Liver (tissue), 9 donors: ENCODE measurements around the gene PIP4K2B. TPM values are rescaled to one million over a fixed set of nuclear protein-coding genes. Genes with fewer than 3 reads are reported as not detected.

Experiments used
- DNase-seq: peaks from one replicate; pipeline ENCODE4 v3.0.0-alpha.2; 2017; ENCODE audit warnings: low spot score
- H3K27ac ChIP-seq, 2 donors: one replicate each; pipeline ENCODE4 v1.7.0; 2013; ENCODE audit warnings: inconsistent platforms in 2 of 2, low read length in 2 of 2, control low read depth in 1 of 2, low read depth in 1 of 2, mild to moderate bottlenecking in 1 of 2
- H3K27me3 ChIP-seq, 4 donors: one replicate each; pipeline versions ENCODE4 v1.6.1 to v1.7.0; 2013; ENCODE audit warnings: low read length in 3 of 4, inconsistent platforms in 1 of 4, mild to moderate bottlenecking in 1 of 4, moderate library complexity in 1 of 4; ENCODE audit not compliant: control insufficient read depth in 4 of 4, insufficient read depth in 4 of 4
- H3K36me3 ChIP-seq, 4 donors: one replicate each; pipeline versions ENCODE4 v1.6.1 to v1.7.0; 2013; ENCODE audit warnings: low read length in 3 of 4, mild to moderate bottlenecking in 3 of 4, low read depth in 1 of 4, moderate library complexity in 1 of 4; ENCODE audit not compliant: control insufficient read depth in 4 of 4, insufficient read depth in 3 of 4
- H3K4me1 ChIP-seq, 4 donors: one replicate each; pipeline versions ENCODE4 v1.6.1 to v1.7.0; 2013; ENCODE audit warnings: low read length in 3 of 4, mild to moderate bottlenecking in 3 of 4, moderate library complexity in 1 of 4; ENCODE audit not compliant: control insufficient read depth in 4 of 4, insufficient read depth in 4 of 4
- H3K4me3 ChIP-seq, 3 donors: one replicate each; pipeline versions ENCODE4 v1.6.1 to v1.7.0; 2013; ENCODE audit warnings: low read length in 3 of 3, control low read depth in 1 of 3, low read depth in 1 of 3, mild to moderate bottlenecking in 1 of 3
- H3K9ac ChIP-seq, 2 donors: one replicate each; pipeline ENCODE4 v1.7.0; 2013; ENCODE audit warnings: low read length in 2 of 2, mild to moderate bottlenecking in 2 of 2, moderate library complexity in 2 of 2, control low read depth in 1 of 2, low read depth in 1 of 2
- H3K9me3 ChIP-seq, 4 donors: one replicate each; pipeline versions ENCODE4 v1.6.1 to v1.7.0; 2013; ENCODE audit warnings: low read length in 3 of 4; ENCODE audit not compliant: control insufficient read depth in 4 of 4
- FOXA1 ChIP-seq: IDR thresholded peaks from 2 replicates; pipeline ENCODE4 v1.6.1; 2016; ENCODE audit warnings: antibody characterized with exemption
- HNF4A ChIP-seq, 2 donors: conservative IDR thresholded peaks; 2 replicates each; pipeline ENCODE4 v1.6.1; 2016; ENCODE audit warnings: antibody characterized with exemption in 2 of 2, mild to moderate bottlenecking in 2 of 2
- HNF4G ChIP-seq: IDR thresholded peaks from 2 replicates; pipeline ENCODE4 v1.6.1; 2016; ENCODE audit warnings: antibody characterized with exemption
- REST ChIP-seq: IDR thresholded peaks from 2 replicates; pipeline ENCODE4 v1.6.1; 2016; ENCODE audit warnings: antibody characterized with exemption, mild to moderate bottlenecking
- RXRA ChIP-seq, 2 donors: IDR thresholded peaks; 2 replicates each; pipeline ENCODE4 v1.6.1; 2017 to 2018; ENCODE audit warnings: antibody characterized with exemption in 2 of 2, mild to moderate bottlenecking in 1 of 2
- ZBTB33 ChIP-seq: IDR thresholded peaks from 2 replicates; pipeline ENCODE4 v1.6.1; 2016; ENCODE audit warnings: antibody characterized with exemption
- WGBS: extraction: QIAGEN DNeasy Blood & Tissue Kit; methylation state at CpG from one replicate; pipeline ENCODE4 v1.1.7; 2013; 5-methylcytosine and 5-hydroxymethylcytosine counted together
- polyA plus RNA-seq, 2 donors: library from polyadenylated mRNA; stranded (reverse) in 1 of 2; unstranded in 1 of 2; fragments of 200-250 nt in 1 of 2; fragments of >200 nt in 1 of 2; fragmentation: Nextera tagmentation in 1 of 2; extraction: Ambion mirVana in 1 of 2; gene quantifications; one replicate each; pipeline versions ENCODE4 v1.2.1 to v1.2.3, GENCODE V29; 2013 to 2015
- total RNA-seq, 2 donors: library from RNA; depleted of rRNA; stranded (reverse); fragments of >200 nt; gene quantifications; one replicate each; pipeline ENCODE4 v1.2.3, GENCODE V29; 2014
- TF ChIP-seq, protein P1 (sequence below): IDR thresholded peaks from 2 replicates; pipeline ENCODE4 v1.6.1; 2016; ENCODE audit warnings: antibody characterized with exemption
- TF ChIP-seq, protein P2 (sequence below): fragments of 150-350 bp; IDR thresholded peaks from 2 replicates; pipeline ENCODE4 v1.5.1; 2017; ENCODE audit warnings: improper control_type of control experiment, low read depth, low read length; ENCODE audit not compliant: missing input control
- donor health status: healthy.
- donor health status: healthy.
- donor health status: healthy.
- donor health status: healthy.
- donor health status: healthy.

PIP4K2B gene
- total and polyA plus RNA-seq, 4 donors = 2.4 to 21.5 (median 13.6) TPM

DNA sequence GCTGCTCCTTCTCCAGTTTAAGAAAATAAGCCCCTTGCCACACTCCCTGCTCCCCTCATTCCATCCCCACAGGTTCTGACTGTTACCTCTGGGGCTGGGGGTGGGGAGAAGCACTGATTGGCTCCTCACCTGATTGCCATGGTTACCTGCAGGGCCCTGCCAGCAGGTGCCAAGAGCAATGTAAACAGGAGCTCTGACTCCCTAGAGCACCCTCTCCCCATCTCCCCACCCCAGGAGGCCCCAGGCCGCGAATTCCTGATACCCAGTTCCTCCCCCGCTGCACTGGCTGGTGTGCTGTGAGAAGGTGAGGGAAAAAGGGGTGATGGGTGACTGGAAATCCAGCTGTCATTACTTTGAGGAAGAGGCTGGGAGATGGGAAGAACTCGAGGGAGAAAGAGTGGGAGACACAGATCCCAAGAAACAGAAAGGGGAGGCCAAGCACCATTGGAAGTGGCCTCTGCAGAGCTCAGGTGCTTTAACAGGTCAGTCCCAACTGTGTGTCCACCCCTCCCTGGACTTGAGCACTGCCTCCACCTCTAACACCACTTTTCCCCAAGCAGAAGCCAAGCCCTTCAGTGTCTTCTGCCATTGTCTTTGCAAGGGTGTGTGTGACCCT is 55.7 kb downstream of the PIP4K2B start (continued):
- no peak for TF ChIP-seq ZBTB33
- TF ChIP-seq, protein P1, sequence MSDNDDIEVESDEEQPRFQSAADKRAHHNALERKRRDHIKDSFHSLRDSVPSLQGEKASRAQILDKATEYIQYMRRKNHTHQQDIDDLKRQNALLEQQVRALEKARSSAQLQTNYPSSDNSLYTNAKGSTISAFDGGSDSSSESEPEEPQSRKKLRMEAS = no peak
- TF ChIP-seq, protein P2, sequence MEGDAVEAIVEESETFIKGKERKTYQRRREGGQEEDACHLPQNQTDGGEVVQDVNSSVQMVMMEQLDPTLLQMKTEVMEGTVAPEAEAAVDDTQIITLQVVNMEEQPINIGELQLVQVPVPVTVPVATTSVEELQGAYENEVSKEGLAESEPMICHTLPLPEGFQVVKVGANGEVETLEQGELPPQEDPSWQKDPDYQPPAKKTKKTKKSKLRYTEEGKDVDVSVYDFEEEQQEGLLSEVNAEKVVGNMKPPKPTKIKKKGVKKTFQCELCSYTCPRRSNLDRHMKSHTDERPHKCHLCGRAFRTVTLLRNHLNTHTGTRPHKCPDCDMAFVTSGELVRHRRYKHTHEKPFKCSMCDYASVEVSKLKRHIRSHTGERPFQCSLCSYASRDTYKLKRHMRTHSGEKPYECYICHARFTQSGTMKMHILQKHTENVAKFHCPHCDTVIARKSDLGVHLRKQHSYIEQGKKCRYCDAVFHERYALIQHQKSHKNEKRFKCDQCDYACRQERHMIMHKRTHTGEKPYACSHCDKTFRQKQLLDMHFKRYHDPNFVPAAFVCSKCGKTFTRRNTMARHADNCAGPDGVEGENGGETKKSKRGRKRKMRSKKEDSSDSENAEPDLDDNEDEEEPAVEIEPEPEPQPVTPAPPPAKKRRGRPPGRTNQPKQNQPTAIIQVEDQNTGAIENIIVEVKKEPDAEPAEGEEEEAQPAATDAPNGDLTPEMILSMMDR = no peak
- no peak for TF ChIP-seq HNF4G
- no peak for TF ChIP-seq FOXA1

- Histone ChIP-seq H3K27ac (peak overlapping the region; percentile 6 to 66), H3K9me3 (no peaks in the 10 kb centered on the region), H3K4me3 (no peak overlapping the region), H3K27me3 (no peaks in the 10 kb centered on the region), H3K9ac (no peak overlapping the region), H3K36me3 (no peaks in the 10 kb centered on the region), H3K4me1 (peaks cover 6 to 27% (median 12%) of the 10 kb centered on the region in 4 donors)
- no peak for DNase-seq
- 72% methylated on average over 22 of the region's 22 CpGs for WGBS
- TF ChIP-seq FOXA1 (no peak), HNF4G (no peak)
Observed at GRCh38 chr17:38742411-38743308, 56.7 kb downstream of the PIP4K2B start.

GRCh38 chr17:38741921-38742410 is 57.4 kb downstream of the PIP4K2B start:
- Histone ChIP-seq H3K4me3 (no peak overlapping the region), H3K27me3 (no peaks in the 10 kb centered on the region), H3K36me3 (no peaks in the 10 kb centered on the region), H3K27ac (peak overlapping the region; percentile 39 to 66), H3K4me1 (peaks cover 6 to 22% (median 11%) of the 10 kb centered on the region in 4 donors), H3K9ac (no peak overlapping the region), H3K9me3 (no peaks in the 10 kb centered on the region)
- TF ChIP-seq HNF4A (conservative IDR thresholded peaks at IDR 0.05) = peak; percentile 43 to 71
- TF ChIP-seq REST = no peak
- TF ChIP-seq RXRA (IDR thresholded peaks at IDR 0.05) = peak in 1 of 2 donors; percentile 34
- 26% methylated on average over 7 of the region's 7 CpGs for WGBS
- no peak for DNase-seq
